Motor neuron (in vitro differentiated cells): Measurements from ENCODE around the gene F5. TPM values are rescaled to one million over a fixed set of nuclear protein-coding genes. Genes with fewer than 3 reads are reported as not detected.

Experiments
- ATAC-seq, 8 experiments: fragments of 200-7000 bp; cut with Tn5 transposase; replicated peaks in 6 of 8; 2 replicates each; pipeline ENCODE4 v1.8.0; 2021; ENCODE audit warnings: mild to moderate bottlenecking in 8 of 8, moderate library complexity in 8 of 8
- H3K27ac ChIP-seq, 2 donors: fragments of 250-450 bp; sonication (Bioruptor Pico); 2 replicates each; pipeline ENCODE4 v1.9.0; 2021; ENCODE audit warnings: antibody characterized with exemption in 2 of 2, mild to moderate bottlenecking in 2 of 2, moderate library complexity in 1 of 2
- H3K4me1 ChIP-seq, 2 donors: fragments of 250-450 bp; sonication (Bioruptor Pico); replicated peaks in 1 of 2; 2 replicates each; pipeline ENCODE4 v1.6.1; 2021; ENCODE audit warnings: antibody characterized with exemption in 2 of 2, mild to moderate bottlenecking in 2 of 2, moderate library complexity in 1 of 2
- H3K4me3 ChIP-seq, 5 donors: fragments of 250-450 bp; sonication (Bioruptor Pico); 2 replicates each; pipeline ENCODE4 v1.9.0; 2021; ENCODE audit warnings: antibody characterized with exemption in 5 of 5, mild to moderate bottlenecking in 5 of 5, moderate library complexity in 4 of 5
- WGBS, 10 experiments: fragments of 450-650 bp; shearing (Covaris generic); methylation state at CpG; one replicate each; pipeline ENCODE4 v1.0.0; 2022; 5-methylcytosine and 5-hydroxymethylcytosine counted together
- in situ Hi-C, 9 experiments: fragments of 400-800 bp; cut with MboI; loops; one replicate each; pipeline ENCODE4 v1.15.0; 2021; ENCODE audit warnings: low sequenced_read_pairs in 9 of 9, low pct_unique_long_range_greater_than_20kb in 2 of 9; ENCODE audit not compliant: unreplicated experiment in 9 of 9
- total RNA-seq, 8 experiments: library from RNA; unstranded; fragments of 300-600 nt; gene quantifications; 2 replicates each; pipeline versions ENCODE4 v1.2.3 to v1.2.4, GENCODE V29; 2022

F5 gene
- total RNA-seq, result 10 to 100 TPM in 1 of 8 experiments, under 1 TPM in 6, not detected in 1; 0.07 to 30.1 (median 0.20) TPM

GRCh38 chr1:169586395-169587255 is at the start of gene F5:
Gene F5 (minus strand): TSS chr1:169586481. CDS start chr1:169586386, 95 bp downstream.
- WGBS, 10 experiments, result 10 to 100% (median 43%) methylated on average over 1 to 13 of the region's 15 CpGs; no CpG with 5 or more reads in 2 of the 10 experiments
- Histone ChIP-seq H3K4me1 (no peaks in the 10 kb centered on the region), H3K27ac (no peak within 1 kb of the TSS), H3K4me3 (peak within 1 kb of the TSS in 1 of 5 donors; percentile 6)
- peak; percentile 100 for ATAC-seq
- in situ Hi-C loops, result loop anchor here in 2 of 9 experiments (25.0 kb wide), 2 partner anchors 201 to 226 kb away; partner anchors contain the start of gene METTL18 (in 1 of the 2)

GRCh38 chr1:169634877-169635276 is 48.6 kb upstream of the F5 start:
- no peaks in the 10 kb centered on the region for H3K4me1 ChIP-seq
- WGBS, 10 experiments, result 0 to 73% (median 51%) methylated on average over 1 of the region's 1 CpG
- no peak overlapping the region for H3K4me3 ChIP-seq
- ATAC-seq, result no peak
- H3K27ac ChIP-seq, result no peak overlapping the region
- in situ Hi-C loops, result no loop called here

GRCh38 chr1:169634145-169634544 is 47.9 kb upstream of the F5 start:
- in situ Hi-C loops, result no loop called here
- H3K4me1 ChIP-seq, result no peaks in the 10 kb centered on the region
- no peak overlapping the region for H3K27ac ChIP-seq
- 0 to 100% (median 79%) methylated on average over 1 of the region's 1 CpG for whole genome bisulfite sequencing, 10 experiments
- no peak overlapping the region for H3K4me3 ChIP-seq
- no peak for ATAC-seq

GRCh38 chr1:169631249-169631648 is 45.0 kb upstream of the F5 start:
- no peak for ATAC-seq
- in situ Hi-C loops, result no loop called here
- no peak overlapping the region for H3K27ac ChIP-seq
- no peaks in the 10 kb centered on the region for H3K4me1 ChIP-seq
- WGBS, 10 experiments, result 5 to 77% (median 67%) methylated on average over 2 to 3 of the region's 3 CpGs; no CpG with 5 or more reads in 1 of the 10 experiments
- no peak overlapping the region for H3K4me3 ChIP-seq

- Histone ChIP-seq H3K4me3 (no peak within 1 kb of the TSS), H3K4me1 (no peaks in the 10 kb centered on the region), H3K27ac (no peak within 1 kb of the TSS)
- 0 to 100% (median 91%) methylated on average over 1 of the region's 1 CpG; no CpG with 5 or more reads in 2 of the 10 experiments for WGBS, 10 experiments
- peak in 3 of 8 experiments; percentile 37 to 52 (median 38) for ATAC-seq
- in situ Hi-C loops, result no loop called here
Observed at GRCh38 chr1:169630006-169630405, 43.7 kb upstream of the F5 start, which contains the start of gene SELP. Gene SELP (minus strand): TSS chr1:169630124. CDS start chr1:169630074, 50 bp downstream.

GRCh38 chr1:169624912-169625311 is 38.6 kb upstream of the F5 start:
- no peaks in the 10 kb centered on the region for H3K4me1 ChIP-seq
- no peak overlapping the region for H3K4me3 ChIP-seq
- 10 to 100% (median 68%) methylated on average over 1 to 2 of the region's 2 CpGs; no CpG with 5 or more reads in 2 of the 10 experiments for WGBS, 10 experiments
- ATAC-seq, result no peak
- in situ Hi-C loops, result loop anchor here in 1 of 9 experiments (25.0 kb wide), 1 partner anchor 87 kb away; the partner anchor contains the start of gene SELL
- no peak overlapping the region for H3K27ac ChIP-seq

GRCh38 chr1:169624122-169624521 is 37.8 kb upstream of the F5 start:
- Histone ChIP-seq H3K4me3 (no peak overlapping the region), H3K4me1 (no peaks in the 10 kb centered on the region), H3K27ac (no peak overlapping the region)
- no peak for ATAC-seq
- in situ Hi-C loops, result loop anchor here in 1 of 9 experiments (25.0 kb wide), 1 partner anchor 88 kb away; the partner anchor contains the start of gene SELL

- in situ Hi-C loops, result loop anchor here in 1 of 9 experiments (25.0 kb wide), 1 partner anchor 89 kb away; the partner anchor contains the start of gene SELL
- Histone ChIP-seq H3K4me1 (no peaks in the 10 kb centered on the region), H3K27ac (no peak overlapping the region), H3K4me3 (no peak overlapping the region)
- 26 to 100% (median 74%) methylated on average over 1 to 6 of the region's 6 CpGs; no CpG with 5 or more reads in 1 of the 10 experiments for WGBS, 10 experiments
- ATAC-seq, result no peak
Observed at GRCh38 chr1:169623132-169623926, 37.0 kb upstream of the F5 start.

- 20 to 100% (median 88%) methylated on average over 1 to 7 of the region's 8 CpGs; no CpG with 5 or more reads in 1 of the 10 experiments for WGBS, 10 experiments
- Histone ChIP-seq H3K4me1 (no peaks in the 10 kb centered on the region), H3K27ac (no peak overlapping the region), H3K4me3 (no peak overlapping the region)
- ATAC-seq, result no peak
- in situ Hi-C loops, result loop anchor here in 1 of 9 experiments (25.0 kb wide), 1 partner anchor 92 kb away; the partner anchor contains the start of gene SELL
Observed at GRCh38 chr1:169620565-169620964, 34.3 kb upstream of the F5 start.

GRCh38 chr1:169618367-169618766 is 32.1 kb upstream of the F5 start:
- no peak overlapping the region for H3K27ac ChIP-seq
- no peak for ATAC-seq
- in situ Hi-C loops, result loop anchor here in 1 of 9 experiments (25.0 kb wide), 1 partner anchor 94 kb away; the partner anchor contains the start of gene SELL
- H3K4me3 ChIP-seq, result no peak overlapping the region
- no peaks in the 10 kb centered on the region for H3K4me1 ChIP-seq
- WGBS, 10 experiments, result 0 to 100% (median 64%) methylated on average over 1 to 2 of the region's 2 CpGs; no CpG with 5 or more reads in 3 of the 10 experiments

- no peak overlapping the region for H3K4me3 ChIP-seq
- H3K27ac ChIP-seq, result no peak overlapping the region
- WGBS, 10 experiments, result 0 to 66% (median 40%) methylated on average over 1 to 5 of the region's 5 CpGs; no CpG with 5 or more reads in 1 of the 10 experiments
- no peak for ATAC-seq
- H3K4me1 ChIP-seq, result no peaks in the 10 kb centered on the region
- in situ Hi-C loops, result loop anchor here in 1 of 9 experiments (25.0 kb wide), 1 partner anchor 96 kb away; the partner anchor contains the start of gene SELL
Observed at GRCh38 chr1:169615803-169616202, 29.5 kb upstream of the F5 start.

- in situ Hi-C loops, result loop anchor here in 1 of 9 experiments (25.0 kb wide), 1 partner anchor 101 kb away; the partner anchor contains the start of gene SELL
- whole genome bisulfite sequencing, 10 experiments, result 28 to 88% (median 75%) methylated on average over 2 to 6 of the region's 6 CpGs; no CpG with 5 or more reads in 2 of the 10 experiments
- no peak for ATAC-seq
- H3K4me3 ChIP-seq, result no peak overlapping the region
- H3K27ac ChIP-seq, result no peak overlapping the region
- no peaks in the 10 kb centered on the region for H3K4me1 ChIP-seq
Observed at GRCh38 chr1:169610858-169611257, 24.6 kb upstream of the F5 start.
